Measurements from ENCODE around the gene ALK.

Gene ALK

GRCh38 chr2:29811378-29811777, 110.0 kb downstream of the ALK start:
- TF ChIP-seq ZNF366 (tag by site-specific recombination; conservative IDR thresholded peaks at IDR 0.05) = 0 out of 2 replicates have a peak, but pooled peaks have one; percentile 21
- TF ChIP-seq ZNF558 (tag by site-specific recombination; IDR thresholded peaks at IDR 0.05) = no peak
- TF ChIP-seq PRDM6 (tag by site-specific recombination; IDR thresholded peaks at IDR 0.05) = no peak
- TF ChIP-seq ZNF837 (tag by site-specific recombination; IDR thresholded peaks at IDR 0.05) = no peak
- H3K36me3 ChIP-seq (ENCODE audit: control insufficient read depth in 2 of 2, insufficient read depth in 1 of 2, low read length in 2 of 2) = no peaks in the 10 kb centered on the region
- H3K9me3 ChIP-seq (ENCODE audit: control insufficient read depth, insufficient read depth, low read depth, low read length) = no peaks in the 10 kb centered on the region
- no peak overlapping the region for H3K4me3 ChIP-seq (ENCODE audit: low read depth, low read length)
- peaks cover 5% of the 10 kb centered on the region for H3K4me1 ChIP-seq (ENCODE audit: control insufficient read depth, insufficient read depth, low read length)
- no peak overlapping the region for H3K27ac ChIP-seq (ENCODE audit: extremely low read depth, low read depth, low read length)
- POLR2A ChIA-PET = no interaction called here
- CTCF ChIA-PET = interaction anchor here (0.7 kb wide), 1 partner anchor 181 kb away, joined by 3 read pairs; no protein-coding TSS in a partner anchor

- ChIA-PET CTCF (no interaction called here), POLR2A (no interaction called here)
- no peaks in the 10 kb centered on the region for H3K36me3 ChIP-seq (ENCODE audit: control insufficient read depth in 2 of 2, insufficient read depth in 1 of 2, low read length in 2 of 2)
- H3K4me3 ChIP-seq (ENCODE audit: low read depth, low read length) = no peak overlapping the region
- H3K9me3 ChIP-seq (ENCODE audit: control insufficient read depth, insufficient read depth, low read depth, low read length) = no peaks in the 10 kb centered on the region
- no peak overlapping the region for H3K27ac ChIP-seq (ENCODE audit: extremely low read depth, low read depth, low read length)
- H3K4me1 ChIP-seq (ENCODE audit: control insufficient read depth, insufficient read depth, low read length) = peaks cover 5% of the 10 kb centered on the region
- no peak for TF ChIP-seq ZNF660 (tag by site-specific recombination; IDR thresholded peaks at IDR 0.05)
- no peak for TF ChIP-seq ZSCAN5A (tag by site-specific recombination; IDR thresholded peaks at IDR 0.05)
- no peak for TF ChIP-seq ZBTB21 (tag by site-specific recombination; IDR thresholded peaks at IDR 0.05)
- TF ChIP-seq ZNF621 (tag by site-specific recombination; IDR thresholded peaks at IDR 0.05) = no peak
- TF ChIP-seq, protein P1, sequence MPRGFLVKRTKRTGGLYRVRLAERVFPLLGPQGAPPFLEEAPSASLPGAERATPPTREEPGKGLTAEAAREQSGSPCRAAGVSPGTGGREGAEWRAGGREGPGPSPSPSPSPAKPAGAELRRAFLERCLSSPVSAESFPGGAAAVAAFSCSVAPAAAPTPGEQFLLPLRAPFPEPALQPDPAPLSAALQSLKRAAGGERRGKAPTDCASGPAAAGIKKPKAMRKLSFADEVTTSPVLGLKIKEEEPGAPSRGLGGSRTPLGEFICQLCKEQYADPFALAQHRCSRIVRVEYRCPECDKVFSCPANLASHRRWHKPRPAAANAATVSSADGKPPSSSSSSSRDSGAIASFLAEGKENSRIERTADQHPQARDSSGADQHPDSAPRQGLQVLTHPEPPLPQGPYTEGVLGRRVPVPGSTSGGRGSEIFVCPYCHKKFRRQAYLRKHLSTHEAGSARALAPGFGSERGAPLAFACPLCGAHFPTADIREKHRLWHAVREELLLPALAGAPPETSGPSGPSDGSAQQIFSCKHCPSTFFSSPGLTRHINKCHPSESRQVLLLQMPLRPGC (tag by site-specific recombination; IDR thresholded peaks at IDR 0.05) = no peak
- peak; percentile 39; the same call in 1 of the 2 replicates for TF ChIP-seq ZNF394 (tag by site-specific recombination; IDR thresholded peaks at IDR 0.05; ENCODE audit: borderline replicate concordance)
- no peak for TF ChIP-seq ZBTB26 (tag by site-specific recombination; optimal IDR thresholded peaks at IDR 0.05)
- TF ChIP-seq ZNF221 (tag by site-specific recombination; IDR thresholded peaks at IDR 0.05; ENCODE audit: borderline replicate concordance) = no peak
- no peak for TF ChIP-seq KLF16 (tag by site-specific recombination; IDR thresholded peaks at IDR 0.05)
- TF ChIP-seq PRDM10 (tag by site-specific recombination; IDR thresholded peaks at IDR 0.05) = peak; percentile 55
- TF ChIP-seq BCL11A (tag by site-specific recombination; IDR thresholded peaks at IDR 0.05; ENCODE audit: low read depth) = no peak
- TF ChIP-seq ZNF175 (tag by site-specific recombination; IDR thresholded peaks at IDR 0.05) = no peak
- no peak for TF ChIP-seq ZNF777 (tag by site-specific recombination; IDR thresholded peaks at IDR 0.05; ENCODE audit: borderline replicate concordance)
- no peak for TF ChIP-seq ZNF837 (tag by site-specific recombination; IDR thresholded peaks at IDR 0.05)
- TF ChIP-seq BCL11B (tag by site-specific recombination; IDR thresholded peaks at IDR 0.05; ENCODE audit: low read depth) = no peak
- TF ChIP-seq, protein P2, sequence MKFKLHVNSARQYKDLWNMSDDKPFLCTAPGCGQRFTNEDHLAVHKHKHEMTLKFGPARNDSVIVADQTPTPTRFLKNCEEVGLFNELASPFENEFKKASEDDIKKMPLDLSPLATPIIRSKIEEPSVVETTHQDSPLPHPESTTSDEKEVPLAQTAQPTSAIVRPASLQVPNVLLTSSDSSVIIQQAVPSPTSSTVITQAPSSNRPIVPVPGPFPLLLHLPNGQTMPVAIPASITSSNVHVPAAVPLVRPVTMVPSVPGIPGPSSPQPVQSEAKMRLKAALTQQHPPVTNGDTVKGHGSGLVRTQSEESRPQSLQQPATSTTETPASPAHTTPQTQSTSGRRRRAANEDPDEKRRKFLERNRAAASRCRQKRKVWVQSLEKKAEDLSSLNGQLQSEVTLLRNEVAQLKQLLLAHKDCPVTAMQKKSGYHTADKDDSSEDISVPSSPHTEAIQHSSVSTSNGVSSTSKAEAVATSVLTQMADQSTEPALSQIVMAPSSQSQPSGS (tag by site-specific recombination; IDR thresholded peaks at IDR 0.05; ENCODE audit: low read depth) = peak; percentile 21; the same call in 1 of the 2 replicates
- no peak for TF ChIP-seq ZNF248 (tag by site-specific recombination; IDR thresholded peaks at IDR 0.05)
- no peak for TF ChIP-seq ZNF302 (tag by site-specific recombination; IDR thresholded peaks at IDR 0.05; ENCODE audit: low read depth)
- TF ChIP-seq SETDB1 (IDR thresholded peaks at IDR 0.05; ENCODE audit: insufficient read length, low read length) = peak; percentile 45
These were observed 110.4 kb downstream of the ALK start for GRCh38 chr2:29810956-29811355.

Measured in HEK293 (cell line).